Measurements from ENCODE around the gene MAOB.
"Not testable (repeated sequence)": the region's sequence is repeated elsewhere in the genome, so short reads cannot be mapped to it uniquely, and the experiment has no call there.

Gene MAOB

DNA sequence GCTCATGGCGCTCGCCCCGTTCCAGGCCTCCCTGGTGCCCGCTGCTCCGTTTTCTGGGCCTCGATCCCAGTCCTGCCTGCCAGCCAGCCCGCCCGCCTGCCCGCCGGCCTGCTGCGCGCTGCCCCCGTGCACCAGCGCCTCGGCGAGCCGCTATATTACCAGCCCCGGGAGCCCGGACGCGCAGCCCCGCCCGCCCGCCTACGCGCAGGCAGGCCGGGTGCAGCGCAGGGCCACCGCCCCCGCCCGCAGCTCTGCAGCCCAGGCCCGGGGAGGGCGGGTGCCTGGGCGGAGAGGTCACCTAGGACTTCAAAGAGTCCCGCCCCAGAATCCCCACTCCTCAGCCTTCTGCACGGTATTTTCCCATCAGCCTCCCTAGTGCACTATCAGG lies at the start of gene MAOB:
TSS of gene MAOB (minus strand) at position 157 of the 388 bp plus-strand sequence. CDS start at position 6, 151 bp downstream.
- DNase-seq, result no peak

DNA sequence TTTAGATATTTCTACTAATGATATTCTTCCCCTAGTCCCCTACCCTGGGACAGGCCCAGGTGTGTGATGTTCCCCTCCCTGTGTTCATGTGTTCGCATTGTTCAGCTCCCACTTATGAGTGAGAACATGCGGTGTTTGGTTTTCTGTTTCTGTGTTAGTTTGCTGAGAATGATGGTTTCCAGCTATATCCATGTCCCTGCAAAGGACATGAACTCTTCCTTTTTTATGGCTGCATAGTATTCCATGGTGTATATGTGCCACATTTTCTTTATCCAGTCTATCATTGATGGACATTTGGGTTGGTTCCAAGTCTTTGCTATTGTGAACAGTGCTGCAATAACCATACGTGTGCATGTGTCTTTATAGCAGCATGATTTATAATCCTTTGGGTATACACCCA lies 39.8 kb upstream of the MAOB start:
- not testable (repeated sequence) for DNase-seq

DNA sequence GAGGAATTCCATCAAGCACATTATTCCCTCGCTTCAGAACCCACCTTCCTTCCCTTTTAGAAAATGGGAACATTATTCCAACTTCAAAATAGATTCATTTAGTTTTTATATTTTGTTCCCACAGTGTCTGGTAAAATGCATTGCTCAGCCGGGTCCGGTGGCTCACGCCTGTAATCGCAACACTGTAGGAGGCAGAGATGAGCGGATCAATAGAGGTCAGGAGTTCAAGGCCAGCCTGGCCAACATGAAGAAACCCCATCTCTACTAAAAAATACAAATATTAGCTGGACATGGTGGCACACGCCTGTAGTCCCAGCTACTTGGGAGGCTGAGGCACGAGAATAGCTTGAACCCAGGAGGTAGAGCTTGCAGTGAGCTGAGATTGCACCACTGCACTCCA lies 28.5 kb upstream of the MAOB start:
- DNase-seq, result not testable (repeated sequence)

DNA sequence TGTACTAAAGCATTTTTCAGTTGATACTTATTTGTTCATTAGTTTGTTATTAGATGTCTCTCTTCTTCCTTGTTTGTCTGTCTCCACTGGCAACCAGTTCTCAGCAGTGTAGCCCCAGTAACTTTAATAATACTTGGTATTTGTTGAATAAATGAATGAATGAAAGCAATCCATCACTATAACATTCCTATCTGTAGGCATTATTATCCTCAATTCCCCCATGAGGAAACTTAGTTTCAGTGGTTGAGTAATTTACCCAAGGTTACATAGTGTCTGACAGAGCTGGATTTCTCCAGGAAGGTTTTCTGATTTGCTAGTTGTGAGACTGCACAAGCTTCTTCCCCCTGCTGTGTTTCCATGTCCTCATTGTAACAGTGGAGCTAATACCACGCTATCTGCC lies 27.8 kb upstream of the MAOB start:
- DNase-seq, result no peak

DNA sequence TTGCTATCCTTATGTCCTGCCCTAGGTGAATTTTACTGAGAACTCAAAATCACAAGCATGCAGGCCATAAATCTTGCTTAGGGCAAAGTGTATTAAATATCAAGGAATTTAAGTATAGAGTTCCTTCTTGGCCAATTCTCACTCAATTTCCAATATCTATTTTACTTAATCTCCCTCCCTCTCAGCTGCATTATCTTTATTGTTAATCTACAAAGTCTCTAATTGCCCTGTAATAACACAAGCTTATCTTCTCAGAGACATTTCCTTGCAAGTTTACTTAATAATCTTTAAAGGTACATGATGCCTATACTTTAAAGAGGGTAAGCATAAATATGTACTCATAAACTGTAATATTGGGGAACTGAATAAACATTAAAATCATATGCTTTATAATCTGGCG lies 26.9 kb upstream of the MAOB start:
- no peak for DNase-seq

DNA sequence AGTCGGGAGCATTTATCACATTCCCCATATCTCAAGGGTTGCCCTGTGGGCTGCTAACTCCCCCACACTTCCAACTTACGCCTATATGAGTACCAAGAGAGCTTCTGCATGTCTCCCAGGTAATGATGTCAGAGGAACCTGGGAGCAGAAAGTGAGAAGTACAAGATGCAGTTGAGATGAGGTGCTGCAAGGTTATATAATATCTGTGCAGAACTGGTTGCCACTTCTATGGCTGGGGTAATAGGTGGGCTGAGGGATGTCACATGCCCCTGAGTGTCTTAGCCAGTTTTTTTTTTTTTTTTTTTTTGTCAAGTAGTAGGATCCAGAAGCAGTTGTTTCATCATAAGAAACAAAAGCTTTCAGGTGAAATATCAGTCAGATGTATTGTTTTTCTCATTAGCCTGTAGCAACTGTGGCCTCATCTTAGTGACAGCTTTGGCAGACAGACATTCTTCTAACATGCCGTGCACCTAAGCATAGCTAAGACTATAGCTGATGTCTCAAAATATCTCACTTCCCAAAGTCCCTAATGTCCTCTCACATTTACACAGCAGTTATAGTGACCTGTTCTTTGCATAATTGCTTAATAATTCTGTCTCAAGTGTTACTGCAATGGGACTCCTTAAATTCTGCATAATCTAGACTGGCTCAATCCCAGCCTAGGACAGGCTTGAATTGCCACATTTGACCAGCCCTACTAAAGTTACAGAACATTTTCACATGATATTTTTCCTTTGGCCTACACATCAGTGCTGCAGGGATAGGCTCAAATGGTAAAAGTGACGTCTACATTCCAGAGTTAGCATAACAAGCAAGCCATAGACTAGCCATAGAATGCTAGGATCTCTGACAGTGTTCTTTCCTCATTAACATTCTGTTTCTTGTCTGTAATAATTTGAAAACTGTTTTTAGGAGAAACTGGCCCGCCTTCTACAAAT lies 17.9 kb upstream of the MAOB start:
- no peak for DNase-seq

DNA sequence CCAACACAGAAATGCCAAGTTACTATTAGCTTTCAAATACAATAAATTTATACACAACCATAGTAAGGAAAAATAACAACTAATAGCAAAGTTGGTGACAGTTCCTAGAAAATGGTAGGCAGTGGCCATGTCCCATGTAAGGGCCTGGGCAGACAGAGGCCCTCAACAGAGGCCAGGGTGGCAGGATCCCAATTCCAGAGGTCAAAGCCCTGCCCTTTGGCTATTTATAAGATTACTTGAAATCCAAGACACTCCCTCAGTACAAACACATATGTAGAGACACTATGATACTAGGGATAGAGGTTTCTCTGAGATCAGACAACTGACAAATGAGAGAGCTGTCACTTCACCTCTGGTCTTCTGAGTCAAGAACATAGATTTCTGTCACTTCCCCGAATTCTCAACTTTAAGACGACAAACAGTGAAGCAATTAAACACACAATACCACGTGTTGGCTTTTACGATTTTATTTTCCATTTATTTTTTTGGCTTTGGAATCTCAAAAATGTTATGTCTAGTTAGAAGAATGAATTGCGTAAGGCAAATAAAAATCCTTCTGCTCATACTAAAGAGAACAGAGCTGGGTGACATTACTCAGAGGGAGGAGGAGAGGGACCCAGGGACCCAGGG lies 16.3 kb upstream of the MAOB start:
- no peak for DNase-seq

DNA sequence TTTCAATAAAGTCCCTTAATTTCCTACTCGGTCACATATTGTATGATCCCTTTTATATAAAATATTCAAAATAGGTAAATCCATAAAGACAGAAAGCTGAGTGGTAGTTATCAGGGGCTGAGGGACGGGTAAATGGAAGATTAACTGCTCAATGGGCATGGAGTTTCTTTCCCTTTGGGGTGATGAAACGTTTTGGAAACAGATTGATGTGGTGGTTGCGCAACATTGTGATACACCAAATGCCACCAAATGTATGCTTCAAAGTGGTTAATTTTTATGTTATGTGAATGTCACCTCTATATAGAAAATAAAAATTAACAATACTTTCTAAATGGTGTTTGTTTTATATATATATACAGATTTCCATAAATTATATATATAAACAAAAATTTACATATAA lies 15.0 kb upstream of the MAOB start:
- DNase-seq, result no peak

DNA sequence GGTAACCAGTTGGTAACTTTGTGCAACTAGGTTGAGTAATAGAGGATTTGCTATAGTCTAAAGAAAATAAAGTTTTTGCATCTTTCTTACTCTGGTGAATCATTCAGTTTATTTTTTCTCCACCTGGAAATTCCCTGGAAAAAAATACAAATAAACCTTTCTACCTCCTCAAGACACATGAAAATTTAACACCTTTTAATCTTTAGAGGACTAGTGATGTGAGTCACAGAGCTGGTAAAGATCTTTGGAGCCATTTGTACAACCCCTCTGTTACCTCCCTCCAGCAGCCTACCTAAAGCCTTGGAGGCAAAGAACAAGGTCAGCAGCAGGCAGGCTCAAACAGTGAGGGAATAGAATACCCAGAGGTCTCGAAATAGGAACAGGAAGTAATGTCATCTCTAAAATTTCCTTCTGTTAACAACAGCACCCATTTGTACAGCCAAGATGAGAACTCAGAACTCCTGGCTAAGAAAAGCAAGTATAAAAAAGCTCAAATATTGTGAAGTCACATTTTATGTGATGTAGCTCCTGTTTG lies 10.2 kb upstream of the MAOB start:
- no peak for DNase-seq

DNA sequence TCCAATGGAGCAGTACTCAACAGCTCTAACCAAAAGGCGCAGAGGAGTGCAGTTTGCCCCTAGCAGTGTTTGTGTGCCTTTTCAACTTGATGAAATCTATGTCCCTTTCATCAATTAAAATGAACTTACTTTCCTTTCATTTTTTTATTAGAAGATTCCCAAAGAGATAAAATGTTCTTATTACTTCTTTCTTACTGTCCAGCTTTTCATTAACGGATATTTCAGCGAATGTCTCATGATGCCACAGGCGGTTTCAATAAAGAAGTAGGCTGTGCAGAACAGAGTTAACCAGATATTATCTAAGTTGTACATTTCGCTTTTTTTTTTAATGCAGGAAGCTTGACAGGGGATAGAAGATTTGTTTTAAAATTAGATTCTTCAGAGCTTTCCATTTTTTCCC lies 3.4 kb upstream of the MAOB start:
- DNase-seq, result no peak

DNA sequence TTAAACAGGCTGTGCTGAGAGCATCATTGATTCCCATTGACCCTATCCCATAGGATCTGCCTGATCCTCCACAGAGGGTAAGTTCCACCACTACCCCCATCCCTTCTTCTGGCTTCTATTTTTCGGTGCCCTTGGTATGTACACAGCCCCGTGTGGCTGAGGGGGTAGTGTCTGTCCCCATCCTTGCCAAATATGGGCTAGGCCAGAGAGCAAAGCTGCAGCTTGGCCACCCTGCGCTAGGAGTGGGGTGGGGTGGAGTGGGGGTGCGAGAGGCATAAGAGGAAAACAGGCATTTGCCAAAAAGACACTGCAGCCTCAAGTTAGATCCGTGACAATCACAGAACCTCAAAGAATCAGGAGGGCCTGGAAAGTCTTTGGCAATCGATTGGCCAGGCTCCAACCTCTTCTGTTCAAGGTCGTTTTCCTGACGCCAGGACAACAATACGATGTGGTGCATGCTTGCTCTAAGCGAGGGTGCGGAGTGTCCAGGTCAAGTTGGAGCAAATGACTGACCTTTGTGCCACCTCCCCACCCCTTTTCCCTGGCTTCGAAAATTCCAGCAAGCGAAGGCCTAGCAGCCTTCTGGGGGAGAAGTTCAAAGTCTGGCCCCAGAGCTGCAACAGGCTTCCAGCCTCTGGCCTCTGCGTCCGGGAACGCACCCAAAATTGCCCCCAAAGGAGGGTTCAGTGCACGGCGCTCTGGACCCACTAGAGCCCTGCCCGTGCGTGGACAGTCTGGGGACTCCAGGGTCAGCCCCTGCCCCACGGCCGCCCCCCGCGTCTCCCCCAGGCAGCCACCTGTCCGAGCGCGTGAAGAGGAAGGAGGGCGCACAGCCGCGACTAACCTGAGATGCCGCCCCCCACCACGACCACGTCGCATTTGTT lies 598 bp downstream of the MAOB start:
- no peak for DNase-seq

DNA sequence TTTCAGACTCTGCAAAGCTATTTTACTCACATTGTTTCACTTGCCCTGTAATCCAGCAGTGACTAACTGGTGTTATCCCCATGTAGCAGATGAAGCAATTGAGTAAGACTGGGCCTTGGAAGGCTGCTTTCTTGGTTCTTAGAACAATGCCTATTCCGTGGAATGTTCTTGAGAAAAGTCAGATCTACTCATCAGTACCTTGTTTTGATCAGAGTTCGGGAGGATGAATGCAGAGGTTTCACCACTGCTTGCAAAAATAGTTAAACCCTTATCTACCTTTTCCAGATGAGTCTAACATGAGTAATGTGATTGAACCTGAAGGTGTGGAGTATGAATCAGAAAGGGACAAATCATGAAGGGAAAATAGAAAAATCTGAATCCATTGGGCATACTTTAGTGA lies 1.8 kb downstream of the MAOB start:
- DNase-seq, result no peak

DNA sequence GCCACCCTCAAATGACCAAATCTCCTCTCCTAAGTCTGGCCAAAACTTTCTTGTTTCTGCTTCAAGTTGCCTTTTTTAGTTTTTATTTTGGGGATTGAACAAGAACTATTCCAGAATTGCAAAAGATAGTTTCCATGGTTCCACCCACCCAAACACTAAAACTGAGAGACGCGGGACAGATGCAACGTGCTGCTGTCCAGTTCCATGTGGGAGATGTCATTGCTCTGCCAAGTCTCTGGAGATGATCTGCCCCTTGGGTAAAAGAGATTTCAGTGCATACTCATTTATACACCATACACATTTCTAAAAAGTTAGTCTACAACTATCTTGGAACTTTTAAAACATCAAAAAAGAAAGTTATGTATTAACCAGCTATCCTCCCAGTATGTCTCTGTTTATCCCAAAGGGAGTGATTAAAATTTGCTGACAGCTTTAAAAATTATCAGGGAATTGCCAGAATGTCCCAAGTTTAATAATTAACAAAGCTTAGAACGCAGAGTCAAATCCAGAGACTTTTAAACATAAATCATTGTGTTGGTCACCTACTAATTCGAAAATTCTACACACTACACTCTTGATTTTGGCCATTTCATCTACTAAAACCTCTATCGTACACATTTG lies 3.2 kb downstream of the MAOB start:
- DNase-seq, result no peak

DNA sequence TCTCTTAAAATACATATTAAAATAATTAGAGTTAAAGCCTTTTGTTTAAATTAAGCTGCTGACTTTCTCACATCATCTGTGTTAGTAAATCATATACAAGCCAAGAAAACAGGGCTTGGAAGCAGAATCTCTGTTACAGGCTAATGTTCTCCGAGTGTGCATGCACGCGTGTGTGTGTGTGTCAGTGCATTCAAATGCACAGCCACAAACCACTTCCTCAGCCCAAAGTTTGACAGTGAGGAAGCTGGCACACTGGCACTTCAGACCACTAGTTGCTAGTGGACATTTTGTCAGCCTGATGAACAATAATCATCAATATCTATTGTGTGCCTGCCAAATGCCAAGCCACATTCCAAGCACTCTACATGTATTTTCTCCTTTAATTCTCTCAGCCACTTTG lies 5.6 kb downstream of the MAOB start:
- no peak for DNase-seq

DNA sequence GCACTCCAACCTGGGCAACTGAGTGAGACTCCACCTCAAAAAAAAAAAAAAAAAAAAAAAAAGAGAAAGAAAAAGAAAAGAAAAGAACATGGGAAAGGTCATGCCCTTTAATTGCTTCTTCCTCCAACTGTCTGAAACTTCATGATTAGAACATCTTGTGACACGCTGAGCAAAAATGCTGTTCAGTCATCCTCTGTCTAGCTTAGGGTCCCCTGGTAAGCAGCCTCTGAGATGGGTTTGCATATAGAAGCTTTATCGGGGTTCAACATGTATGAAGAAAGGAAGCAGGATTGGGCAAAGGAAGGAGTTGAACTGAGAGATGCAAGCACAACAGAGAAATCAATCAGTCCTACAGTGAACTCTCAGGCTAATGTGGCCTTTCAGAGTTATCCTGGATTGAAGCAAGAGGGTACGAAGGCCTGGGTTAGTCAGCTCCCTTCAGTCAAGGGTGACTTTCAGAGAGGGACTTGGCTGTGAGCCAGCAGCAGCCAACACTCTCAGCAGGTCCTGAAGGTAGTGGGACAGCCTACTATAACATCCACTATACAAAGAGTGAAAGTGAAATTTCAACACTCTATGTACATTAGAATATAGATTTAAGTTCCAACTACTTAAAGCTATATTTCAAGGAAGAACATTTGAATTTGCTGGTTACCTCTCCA lies 11.4 kb downstream of the MAOB start:
- no peak for DNase-seq

DNA sequence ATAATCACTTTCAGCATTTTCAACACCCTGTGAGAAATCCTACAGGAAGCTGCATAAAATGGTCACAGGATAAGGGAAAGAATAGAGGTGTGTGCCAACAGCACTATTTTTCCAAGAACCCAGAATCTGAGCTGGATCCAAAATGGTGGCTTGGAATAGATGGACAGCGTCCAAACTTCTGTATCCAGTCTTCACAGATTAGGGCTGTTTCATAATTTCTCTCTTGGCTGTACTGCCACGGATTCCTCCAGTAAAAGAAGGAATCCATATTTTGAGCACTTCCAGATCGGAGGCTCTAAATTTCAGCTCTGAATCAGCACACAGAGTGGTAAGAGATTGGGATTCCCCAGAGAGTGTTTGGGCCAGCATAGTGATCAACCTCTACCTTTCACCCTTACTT lies 12.2 kb downstream of the MAOB start:
- DNase-seq, result no peak

DNA sequence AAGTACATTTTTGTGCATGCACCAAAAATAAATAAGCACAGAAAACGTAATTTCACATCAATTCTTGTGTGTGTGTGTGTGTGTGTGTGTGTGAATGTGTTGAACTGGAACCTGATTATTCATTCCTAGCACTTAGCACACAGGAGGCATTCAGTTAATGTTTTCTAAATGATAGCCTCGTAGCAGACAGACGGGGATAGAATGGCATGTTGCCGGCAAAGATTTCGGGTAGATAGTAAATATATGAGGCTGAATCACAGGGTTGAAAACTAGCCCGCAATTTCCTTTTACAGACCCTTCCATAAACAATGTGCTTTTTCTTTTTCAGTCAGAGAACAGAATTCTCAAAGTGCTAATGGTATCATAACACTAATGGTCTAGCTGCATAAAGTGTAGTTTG lies 13.5 kb downstream of the MAOB start:
- no peak for DNase-seq

DNA sequence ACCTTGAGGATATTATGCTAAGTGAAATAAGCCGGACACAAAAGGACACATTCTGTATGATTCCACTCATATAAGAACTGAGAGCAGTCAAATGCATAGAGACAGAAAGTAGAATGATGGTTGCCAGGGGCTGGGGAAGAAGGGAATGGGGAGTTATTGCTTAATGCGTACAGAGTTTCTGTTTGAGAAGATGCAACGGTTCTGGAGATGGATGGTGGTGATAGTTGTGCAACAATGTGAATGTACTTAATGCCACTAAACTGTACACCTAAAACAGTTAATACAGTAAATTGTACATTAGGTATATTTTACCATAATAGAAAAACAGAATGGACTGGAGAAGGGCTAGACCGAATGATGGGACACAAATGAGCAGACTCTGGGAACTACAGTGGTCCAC lies 15.8 kb downstream of the MAOB start:
- no peak for DNase-seq

DNA sequence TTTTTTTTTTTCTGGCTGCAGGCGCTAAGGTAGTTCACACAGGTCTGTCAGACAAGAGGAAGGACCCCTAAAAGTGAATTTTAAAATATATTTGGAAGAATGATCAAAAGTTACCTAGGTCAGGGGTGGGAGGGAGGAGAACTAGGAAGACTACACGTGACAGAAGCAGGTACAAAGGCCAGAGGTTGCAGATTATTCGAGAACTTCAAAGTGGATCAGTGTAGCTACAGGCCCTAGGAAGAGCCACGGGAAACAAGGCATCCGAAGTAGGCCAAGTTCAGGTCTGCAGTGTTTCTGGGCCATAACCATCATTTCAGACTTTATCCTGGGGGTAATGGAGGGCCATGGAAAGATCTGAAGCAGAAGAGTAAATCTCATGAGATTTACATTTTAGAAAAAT lies 16.5 kb downstream of the MAOB start:
- DNase-seq, result no peak

DNA sequence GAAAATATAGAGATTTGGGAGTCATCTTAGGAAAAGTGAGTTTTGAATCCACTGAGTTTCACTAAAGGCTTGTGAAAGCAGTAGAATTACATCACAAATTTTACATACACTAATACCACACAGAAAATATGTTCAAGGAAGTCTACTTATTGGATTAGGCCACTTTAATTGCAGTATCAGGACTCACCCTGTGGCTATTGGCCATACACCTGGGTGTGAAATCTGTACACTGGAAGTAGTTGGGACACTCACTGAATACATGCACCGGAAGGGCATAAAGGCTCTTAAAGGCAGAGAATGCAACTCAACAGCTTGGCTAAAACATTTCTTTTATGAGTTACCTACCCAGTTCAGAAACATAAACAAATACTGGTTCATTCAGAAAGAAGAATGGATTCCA lies 19.8 kb downstream of the MAOB start:
- DNase-seq, result no peak

DNA sequence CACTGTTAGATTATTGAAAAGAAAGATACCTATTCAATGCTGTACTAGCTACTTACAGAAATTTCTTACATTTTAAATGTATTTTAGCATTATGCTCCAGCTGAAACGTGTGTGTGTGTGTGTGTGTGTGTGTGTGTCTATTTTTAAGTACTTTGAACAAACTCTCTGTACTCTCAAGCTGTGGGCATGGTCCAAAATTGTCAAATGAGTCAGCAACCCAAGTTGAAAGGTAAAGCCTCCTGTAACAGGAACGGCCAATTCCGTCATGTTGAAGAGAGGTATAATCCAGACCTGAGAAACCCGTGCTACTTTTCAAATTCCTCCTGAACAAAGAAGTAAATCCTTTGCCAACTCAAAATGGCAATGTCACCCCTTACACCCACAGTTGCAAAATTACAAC lies 20.5 kb downstream of the MAOB start:
- no peak for DNase-seq
